ENCODE measurements around the gene TRMT10C. TPM values are rescaled to one million over a fixed set of nuclear protein-coding genes. Genes with fewer than 3 reads are reported as not detected.

TRMT10C gene
- total and polyA plus RNA-seq, 9 of the 15 experiments (the other 6 are each of a cell fraction or from before 2014, with no cell fraction given): 48.6 to 106 (median 63.9) TPM

DNA sequence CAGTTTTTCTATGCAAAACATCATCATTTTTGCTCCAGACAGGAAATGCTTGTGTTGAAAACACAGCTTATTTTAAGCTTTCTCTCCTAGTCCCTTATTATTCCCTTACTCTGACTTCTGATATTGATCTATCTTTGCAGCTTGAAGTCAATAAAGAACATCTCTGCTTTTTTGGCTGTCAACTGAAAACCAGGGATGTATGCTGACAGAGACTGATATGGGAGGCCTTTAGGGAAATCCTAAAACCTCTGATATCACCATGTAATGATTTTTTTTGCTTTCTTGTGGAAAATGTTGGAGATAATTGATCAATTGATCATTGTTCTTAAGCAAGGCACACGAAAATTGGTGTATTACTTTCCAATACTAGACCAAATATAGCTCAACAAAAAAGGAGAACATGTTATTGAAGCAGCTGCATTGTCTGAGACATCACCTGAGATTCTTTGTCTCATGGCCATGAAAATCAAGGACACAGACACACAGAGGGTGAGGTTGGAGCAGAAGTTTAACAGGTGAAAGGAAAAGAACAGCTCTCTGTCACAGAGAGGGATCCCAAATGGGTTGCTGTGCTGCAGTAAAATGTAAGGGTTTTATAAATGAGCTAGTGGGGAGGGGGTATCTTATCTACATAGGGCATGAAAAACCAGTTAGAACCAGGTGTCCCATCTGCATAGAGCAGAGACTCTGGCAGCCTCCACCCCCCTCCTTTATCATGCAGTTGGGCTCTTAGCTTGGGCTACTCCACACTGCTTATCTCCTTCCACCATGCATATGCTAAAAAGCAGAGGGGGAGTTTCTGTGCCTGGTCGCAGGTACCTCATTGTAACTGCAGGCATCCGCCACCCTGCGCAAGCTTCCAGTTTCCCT, 31.6 kb upstream of the TRMT10C start (continued):
- TF ChIP-seq, protein P1, sequence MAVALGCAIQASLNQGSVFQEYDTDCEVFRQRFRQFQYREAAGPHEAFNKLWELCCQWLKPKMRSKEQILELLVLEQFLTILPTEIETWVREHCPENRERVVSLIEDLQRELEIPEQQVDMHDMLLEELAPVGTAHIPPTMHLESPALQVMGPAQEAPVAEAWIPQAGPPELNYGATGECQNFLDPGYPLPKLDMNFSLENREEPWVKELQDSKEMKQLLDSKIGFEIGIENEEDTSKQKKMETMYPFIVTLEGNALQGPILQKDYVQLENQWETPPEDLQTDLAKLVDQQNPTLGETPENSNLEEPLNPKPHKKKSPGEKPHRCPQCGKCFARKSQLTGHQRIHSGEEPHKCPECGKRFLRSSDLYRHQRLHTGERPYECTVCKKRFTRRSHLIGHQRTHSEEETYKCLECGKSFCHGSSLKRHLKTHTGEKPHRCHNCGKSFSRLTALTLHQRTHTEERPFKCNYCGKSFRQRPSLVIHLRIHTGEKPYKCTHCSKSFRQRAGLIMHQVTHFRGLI (CRISPR knock-in tag; IDR thresholded peaks at IDR 0.05): 0 out of 2 replicates have a peak, but pooled peaks have one; percentile 23
- TF ChIP-seq ZEB2 (IDR thresholded peaks at IDR 0.05): peak; percentile 81; the same call in 1 of the 2 replicates
- TF ChIP-seq ARNT (IDR thresholded peaks at IDR 0.05): peak; percentile 77; a peak in 1 of 4 replicates
- TF ChIP-seq CREB1 (IDR thresholded peaks at IDR 0.05): peak; percentile 69
- no peak for TF ChIP-seq CREB1 (CRISPR knock-in tag; IDR thresholded peaks at IDR 0.05)
- no peak for TF ChIP-seq NFXL1 (CRISPR knock-in tag; IDR thresholded peaks at IDR 0.05)
- no peak for TF ChIP-seq POLR2AphosphoS2 (IDR thresholded peaks at IDR 0.05; ENCODE audit: low read length)
- no peak for TF ChIP-seq PPARD (CRISPR knock-in tag; IDR thresholded peaks at IDR 0.05)
- TF ChIP-seq ETS2 (tag; IDR thresholded peaks at IDR 0.05; ENCODE audit: borderline replicate concordance, poor library complexity, severe bottlenecking): no peak
- TF ChIP-seq ZFP30 (CRISPR knock-in tag; IDR thresholded peaks at IDR 0.05; ENCODE audit: borderline replicate concordance): no peak
- peak; percentile 90 for TF ChIP-seq ZKSCAN8 (CRISPR knock-in tag; IDR thresholded peaks at IDR 0.05)
- TF ChIP-seq, protein P2, sequence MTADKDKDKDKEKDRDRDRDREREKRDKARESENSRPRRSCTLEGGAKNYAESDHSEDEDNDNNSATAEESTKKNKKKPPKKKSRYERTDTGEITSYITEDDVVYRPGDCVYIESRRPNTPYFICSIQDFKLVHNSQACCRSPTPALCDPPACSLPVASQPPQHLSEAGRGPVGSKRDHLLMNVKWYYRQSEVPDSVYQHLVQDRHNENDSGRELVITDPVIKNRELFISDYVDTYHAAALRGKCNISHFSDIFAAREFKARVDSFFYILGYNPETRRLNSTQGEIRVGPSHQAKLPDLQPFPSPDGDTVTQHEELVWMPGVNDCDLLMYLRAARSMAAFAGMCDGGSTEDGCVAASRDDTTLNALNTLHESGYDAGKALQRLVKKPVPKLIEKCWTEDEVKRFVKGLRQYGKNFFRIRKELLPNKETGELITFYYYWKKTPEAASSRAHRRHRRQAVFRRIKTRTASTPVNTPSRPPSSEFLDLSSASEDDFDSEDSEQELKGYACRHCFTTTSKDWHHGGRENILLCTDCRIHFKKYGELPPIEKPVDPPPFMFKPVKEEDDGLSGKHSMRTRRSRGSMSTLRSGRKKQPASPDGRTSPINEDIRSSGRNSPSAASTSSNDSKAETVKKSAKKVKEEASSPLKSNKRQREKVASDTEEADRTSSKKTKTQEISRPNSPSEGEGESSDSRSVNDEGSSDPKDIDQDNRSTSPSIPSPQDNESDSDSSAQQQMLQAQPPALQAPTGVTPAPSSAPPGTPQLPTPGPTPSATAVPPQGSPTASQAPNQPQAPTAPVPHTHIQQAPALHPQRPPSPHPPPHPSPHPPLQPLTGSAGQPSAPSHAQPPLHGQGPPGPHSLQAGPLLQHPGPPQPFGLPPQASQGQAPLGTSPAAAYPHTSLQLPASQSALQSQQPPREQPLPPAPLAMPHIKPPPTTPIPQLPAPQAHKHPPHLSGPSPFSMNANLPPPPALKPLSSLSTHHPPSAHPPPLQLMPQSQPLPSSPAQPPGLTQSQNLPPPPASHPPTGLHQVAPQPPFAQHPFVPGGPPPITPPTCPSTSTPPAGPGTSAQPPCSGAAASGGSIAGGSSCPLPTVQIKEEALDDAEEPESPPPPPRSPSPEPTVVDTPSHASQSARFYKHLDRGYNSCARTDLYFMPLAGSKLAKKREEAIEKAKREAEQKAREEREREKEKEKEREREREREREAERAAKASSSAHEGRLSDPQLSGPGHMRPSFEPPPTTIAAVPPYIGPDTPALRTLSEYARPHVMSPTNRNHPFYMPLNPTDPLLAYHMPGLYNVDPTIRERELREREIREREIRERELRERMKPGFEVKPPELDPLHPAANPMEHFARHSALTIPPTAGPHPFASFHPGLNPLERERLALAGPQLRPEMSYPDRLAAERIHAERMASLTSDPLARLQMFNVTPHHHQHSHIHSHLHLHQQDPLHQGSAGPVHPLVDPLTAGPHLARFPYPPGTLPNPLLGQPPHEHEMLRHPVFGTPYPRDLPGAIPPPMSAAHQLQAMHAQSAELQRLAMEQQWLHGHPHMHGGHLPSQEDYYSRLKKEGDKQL (CRISPR knock-in tag; IDR thresholded peaks at IDR 0.05; ENCODE audit: borderline replicate concordance): no peak
- TF ChIP-seq, protein P3, sequence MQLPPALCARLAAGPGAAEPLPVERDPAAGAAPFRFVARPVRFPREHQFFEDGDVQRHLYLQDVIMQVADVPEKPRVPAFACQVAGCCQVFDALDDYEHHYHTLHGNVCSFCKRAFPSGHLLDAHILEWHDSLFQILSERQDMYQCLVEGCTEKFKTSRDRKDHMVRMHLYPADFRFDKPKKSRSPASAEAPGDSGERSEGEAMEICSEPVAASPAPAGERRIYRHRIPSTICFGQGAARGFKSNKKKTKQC (CRISPR knock-in tag; IDR thresholded peaks at IDR 0.05): no peak
- TF ChIP-seq MYBL2 (IDR thresholded peaks at IDR 0.05; ENCODE audit: low read depth): no peak
- TF ChIP-seq MYBL2 (CRISPR knock-in tag; IDR thresholded peaks at IDR 0.05; ENCODE audit: borderline replicate concordance): no peak
- TF ChIP-seq EZH2 (IDR thresholded peaks at IDR 0.05; ENCODE audit: borderline replicate concordance, low read depth, low read length): no peak
- TF ChIP-seq EWSR1 (IDR thresholded peaks at IDR 0.05; ENCODE audit: borderline replicate concordance, low read depth, partially characterized antibody): no peak
- TF ChIP-seq ZNF354B (CRISPR knock-in tag; IDR thresholded peaks at IDR 0.05): no peak
- no peak for TF ChIP-seq NFYB (IDR thresholded peaks at IDR 0.05; ENCODE audit: extremely low read depth, insufficient read length)
- no peak for TF ChIP-seq ZNF316 (IDR thresholded peaks at IDR 0.05)
